ENCODE results near the gene FGF21. TPM values are rescaled to one million over a fixed set of nuclear protein-coding genes. Genes with fewer than 3 reads are reported as not detected.
A peak's percentile ranks its signal among the peaks of the same experiment; 100 is the strongest.

Gene FGF21
- total RNA-seq, 2 donors from 2014 or later = not detected

GRCh38 chr19:48751845-48752495 lies 3.4 kb upstream of the FGF21 start:
- Histone ChIP-seq H3K9me3 (no peaks in the 10 kb centered on the region), H3K36me3 (no peaks in the 10 kb centered on the region), H3K4me3 (peak overlapping the region; percentile 54), H3K4me1 (ENCODE audit: control insufficient read depth in 1 of 2, low read depth in 2 of 2) (peaks cover 7 to 12% of the 10 kb centered on the region in 2 donors), H3K27ac (no peak overlapping the region), H3K27me3 (replicated peaks; ENCODE audit: insufficient read depth) (no peaks in the 10 kb centered on the region)
- ATAC-seq (ENCODE audit: insufficient number of reproducible peaks, low FRiP score, low read depth) (no peak), DNase-seq (ENCODE audit: low spot score) (no peak)
- no peak for TF ChIP-seq CTCF (IDR thresholded peaks at IDR 0.05)

- no peak for TF ChIP-seq CTCF (IDR thresholded peaks at IDR 0.05)
- Histone ChIP-seq H3K9me3 (no peaks in the 10 kb centered on the region), H3K27ac (no peak within 1 kb of the TSS), H3K4me1 (ENCODE audit: control insufficient read depth in 1 of 2, low read depth in 2 of 2) (peaks cover 7 to 11% of the 10 kb centered on the region in 2 donors), H3K36me3 (no peaks in the 10 kb centered on the region), H3K27me3 (replicated peaks; ENCODE audit: insufficient read depth) (no peaks in the 10 kb centered on the region), H3K4me3 (peak within 1 kb of the TSS; percentile 54)
- ATAC-seq (ENCODE audit: insufficient number of reproducible peaks, low FRiP score, low read depth) = no peak
- DNase-seq (ENCODE audit: low spot score) = no peak
Measured at GRCh38 chr19:48752496-48753365, 2.6 kb upstream of the FGF21 start, which contains the start of gene FUT1. FUT1 (minus strand) TSS chr19:48752641; CDS start chr19:48751281, 1,360 bp downstream.

- Histone ChIP-seq H3K9me3 (no peaks in the 10 kb centered on the region), H3K4me3 (no peak overlapping the region), H3K4me1 (ENCODE audit: control insufficient read depth in 1 of 2, low read depth in 2 of 2) (peaks cover 7 to 11% of the 10 kb centered on the region in 2 donors), H3K36me3 (no peaks in the 10 kb centered on the region), H3K27me3 (replicated peaks; ENCODE audit: insufficient read depth) (no peaks in the 10 kb centered on the region), H3K27ac (no peak overlapping the region)
- no peak for ATAC-seq (ENCODE audit: insufficient number of reproducible peaks, low FRiP score, low read depth)
- DNase-seq (ENCODE audit: low spot score) = no peak
- no peak for TF ChIP-seq CTCF (IDR thresholded peaks at IDR 0.05)
Measured at GRCh38 chr19:48755787-48756186, 463 bp downstream of the FGF21 start.

- no peak overlapping the region for H3K4me3 ChIP-seq
- peaks cover 7 to 11% of the 10 kb centered on the region in 2 donors for H3K4me1 ChIP-seq (ENCODE audit: control insufficient read depth in 1 of 2, low read depth in 2 of 2)
- no peaks in the 10 kb centered on the region for H3K9me3 ChIP-seq
- no peak for TF ChIP-seq CTCF (IDR thresholded peaks at IDR 0.05)
- no peaks in the 10 kb centered on the region for H3K27me3 ChIP-seq (replicated peaks; ENCODE audit: insufficient read depth)
- DNase-seq (ENCODE audit: low spot score) (no peak), ATAC-seq (ENCODE audit: insufficient number of reproducible peaks, low FRiP score, low read depth) (no peak)
- H3K27ac ChIP-seq = no peak overlapping the region
- H3K36me3 ChIP-seq = no peaks in the 10 kb centered on the region
Measured at GRCh38 chr19:48756212-48756611, 888 bp downstream of the FGF21 start.

- Histone ChIP-seq H3K27ac (no peak overlapping the region), H3K4me3 (no peak overlapping the region), H3K36me3 (no peaks in the 10 kb centered on the region), H3K9me3 (no peaks in the 10 kb centered on the region), H3K4me1 (ENCODE audit: control insufficient read depth in 1 of 2, low read depth in 2 of 2) (peaks cover 7 to 11% of the 10 kb centered on the region in 2 donors), H3K27me3 (replicated peaks; ENCODE audit: insufficient read depth) (no peaks in the 10 kb centered on the region)
- TF ChIP-seq CTCF (IDR thresholded peaks at IDR 0.05) = no peak
- ATAC-seq (ENCODE audit: insufficient number of reproducible peaks, low FRiP score, low read depth) (no peak), DNase-seq (ENCODE audit: low spot score) (no peak)
Measured at GRCh38 chr19:48756686-48757085, 1.4 kb downstream of the FGF21 start.
